NCI-H748 (cell line): Measurements from ENCODE around the gene ZNF200.
A peak's percentile ranks its signal among the peaks of the same experiment; 100 is the strongest.

Experiments
- DNase-seq: peaks from one replicate; lab custom pipeline; 2025; ENCODE audit not compliant: unreplicated experiment; lab: John Stamatoyannopoulos, UW

Gene ZNF200

DNA sequence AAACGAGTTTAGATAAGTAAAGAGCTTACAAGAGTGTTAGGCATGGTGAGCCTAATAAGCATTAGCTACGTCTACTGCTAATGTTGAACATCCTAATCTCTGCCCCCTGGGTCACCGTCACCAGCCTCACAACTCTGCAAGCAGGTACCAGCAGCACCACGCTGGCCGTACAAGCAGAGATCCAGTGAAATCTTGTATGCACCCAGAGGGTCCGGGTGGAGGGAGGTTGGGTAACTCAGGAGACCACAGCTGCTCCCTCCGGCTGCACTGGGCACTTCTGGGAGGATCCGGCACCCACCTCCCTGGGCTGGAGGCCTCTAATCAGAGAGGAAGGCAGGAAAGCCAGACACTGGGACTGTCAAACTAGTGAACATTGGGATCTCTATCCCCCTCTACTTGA lies 55.3 kb downstream of the ZNF200 start:
- no peak for DNase-seq

DNA sequence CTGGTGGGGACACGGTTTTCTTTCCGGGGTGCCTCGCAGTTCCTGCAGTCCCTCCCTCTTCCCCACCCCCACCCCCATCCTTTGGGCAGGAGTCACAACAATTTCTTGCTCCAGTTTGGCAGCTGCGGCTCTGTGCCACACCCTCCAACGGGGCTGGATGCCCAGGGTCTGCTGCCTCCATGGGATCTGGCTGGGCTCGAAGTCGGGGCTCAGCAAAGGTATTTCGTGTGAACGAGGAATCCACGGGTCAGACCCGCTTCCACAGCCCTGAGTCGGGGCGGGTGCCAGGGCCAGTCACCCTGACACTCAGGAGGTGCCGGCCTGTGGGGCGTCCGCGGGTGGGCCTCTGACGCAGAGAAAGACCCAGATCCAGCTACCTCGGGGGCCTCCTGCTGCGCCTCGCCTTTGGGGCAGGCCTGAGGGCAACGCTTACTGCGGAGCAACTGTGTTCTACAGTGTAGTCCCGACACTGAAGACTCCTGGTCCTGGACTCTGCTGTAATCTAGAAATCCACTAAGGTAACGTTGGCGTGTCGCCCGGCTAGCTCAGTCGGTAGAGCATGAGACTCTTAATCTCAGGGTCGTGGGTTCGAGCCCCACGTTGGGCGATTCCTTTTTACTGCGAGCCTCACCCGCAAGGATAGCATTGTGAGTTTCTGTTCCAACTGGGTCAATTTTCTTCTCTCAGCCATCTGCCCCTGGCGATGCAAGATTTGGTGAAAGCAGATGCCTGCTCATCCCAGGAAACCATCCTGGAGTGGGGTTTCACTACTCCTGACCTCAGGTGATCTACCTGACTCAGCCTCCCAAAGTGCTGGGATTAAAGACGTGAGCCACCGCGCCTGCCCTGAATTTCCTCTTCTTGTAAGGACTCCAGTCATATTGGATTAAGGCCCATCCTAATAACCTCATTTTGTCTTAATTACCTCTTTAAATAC lies 59.5 kb downstream of the ZNF200 start:
- DNase-seq: no peak

DNA sequence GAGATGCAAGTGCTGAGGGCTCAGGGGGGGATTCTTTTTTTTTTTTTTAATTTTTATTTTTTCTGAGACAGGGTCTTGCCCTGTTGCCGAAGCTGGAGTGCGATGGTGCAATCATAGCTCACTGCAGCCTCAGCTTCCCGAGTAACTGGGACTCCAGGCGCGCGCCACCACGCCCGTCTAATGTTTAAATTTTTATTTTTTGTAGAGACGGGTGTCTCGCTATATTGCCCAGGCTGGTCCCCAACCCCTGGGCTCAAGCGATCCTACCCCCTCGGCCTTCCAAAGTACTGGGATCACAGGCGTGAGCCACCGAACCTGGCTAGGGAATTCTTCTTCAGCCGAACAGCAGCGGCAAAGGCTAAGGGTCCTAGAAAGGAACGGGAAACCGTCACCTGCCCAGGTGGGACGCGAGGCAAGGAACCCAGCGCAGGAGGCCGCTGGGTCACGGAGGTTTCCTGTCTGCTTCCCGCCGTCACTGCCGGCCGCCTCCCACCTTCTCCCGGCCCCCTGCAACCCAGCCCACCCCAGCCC lies 60.3 kb downstream of the ZNF200 start:
- DNase-seq: no peak

DNA sequence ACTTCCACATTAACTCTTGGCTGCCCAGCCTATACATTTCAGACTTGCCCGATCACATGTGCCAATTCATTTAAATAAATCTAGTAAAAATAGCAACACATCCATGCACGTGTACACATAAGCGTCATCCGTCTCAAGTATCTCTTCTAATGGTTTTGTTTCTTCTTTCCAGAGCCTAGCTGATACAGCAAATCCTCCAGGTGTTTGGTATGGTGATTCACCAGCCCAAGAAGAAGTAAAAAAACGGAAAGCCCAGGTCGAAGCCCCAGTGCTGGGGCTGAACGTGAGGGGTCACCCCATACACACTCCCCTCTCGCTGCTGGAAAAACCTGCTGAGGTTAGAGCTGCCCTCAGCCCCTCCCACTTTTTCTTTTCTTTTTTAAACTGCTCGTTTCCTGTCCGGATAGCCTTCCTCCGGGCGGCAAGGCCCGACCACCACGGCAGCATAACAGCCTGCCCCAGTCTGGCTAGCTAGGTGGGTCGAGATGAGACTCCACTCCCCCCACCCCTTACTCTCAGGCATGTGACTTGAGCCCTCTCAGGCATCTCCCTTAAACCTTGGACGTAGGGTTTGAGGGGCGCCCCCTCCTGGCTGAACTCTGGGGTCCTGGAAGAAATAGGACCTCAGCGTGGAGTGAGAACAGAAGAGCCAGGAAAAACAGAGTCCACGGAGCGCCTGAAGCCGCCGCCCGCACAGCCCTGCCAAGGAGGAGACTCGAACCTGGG lies 60.9 kb downstream of the ZNF200 start:
- DNase-seq: peak; percentile 65
